UCSD-AML1 (cell line): Measurements from ENCODE around the gene WDR81.
"Not testable (repeated sequence)": the region's sequence is repeated elsewhere in the genome, so short reads cannot be mapped to it uniquely, and the experiment has no call there.

Source experiments
- DNase-seq: peaks from one replicate; lab custom pipeline; 2025; ENCODE audit not compliant: unreplicated experiment; lab: John Stamatoyannopoulos, UW

WDR81 gene

GRCh38 chr17:1753767-1754429, 29.4 kb downstream of the WDR81 start:
- DNase-seq = no peak

- DNase-seq = no peak
Measured at GRCh38 chr17:1754430-1755112, 30.1 kb downstream of the WDR81 start.

GRCh38 chr17:1755252-1755826, 30.8 kb downstream of the WDR81 start:
- DNase-seq = no peak

- no peak for DNase-seq
Measured at GRCh38 chr17:1755827-1756262, 31.3 kb downstream of the WDR81 start.

GRCh38 chr17:1758807-1759206, 34.3 kb downstream of the WDR81 start:
- DNase-seq = peak; percentile 52

- DNase-seq = no peak
Measured at GRCh38 chr17:1759529-1759928, 35.0 kb downstream of the WDR81 start.

GRCh38 chr17:1762233-1762900, 37.9 kb downstream of the WDR81 start:
- no peak for DNase-seq

- DNase-seq = peak; percentile 31
Measured at GRCh38 chr17:1762901-1763898, 38.7 kb downstream of the WDR81 start.

GRCh38 chr17:1764284-1764683, 39.8 kb downstream of the WDR81 start:
- DNase-seq = peak; percentile 76

- not testable (repeated sequence) for DNase-seq
Measured at GRCh38 chr17:1764705-1765104, 40.2 kb downstream of the WDR81 start.

GRCh38 chr17:1765576-1765975, 41.1 kb downstream of the WDR81 start:
- DNase-seq = no peak

- no peak for DNase-seq
Measured at GRCh38 chr17:1766382-1767135, 42.1 kb downstream of the WDR81 start.

- DNase-seq = no peak
Measured at GRCh38 chr17:1767358-1767757, 42.9 kb downstream of the WDR81 start.

GRCh38 chr17:1769822-1770477, 45.4 kb downstream of the WDR81 start:
- DNase-seq = no peak

- DNase-seq = not testable (repeated sequence)
Measured at GRCh38 chr17:1773000-1773695, 48.6 kb downstream of the WDR81 start.

GRCh38 chr17:1773696-1774181, 49.2 kb downstream of the WDR81 start:
- DNase-seq = no peak

GRCh38 chr17:1774390-1775176, 50.1 kb downstream of the WDR81 start:
- no peak for DNase-seq

- no peak for DNase-seq
Measured at GRCh38 chr17:1776328-1776727, 51.8 kb downstream of the WDR81 start.
